Measurements from ENCODE around the gene BAG2.

The BAG2 gene

GRCh38 chr6:57221936-57222742 lies 50.0 kb downstream of the BAG2 start, which contains the start of gene RAB23:
TSS of gene RAB23 (minus strand) at chr6:57222307. CDS start at chr6:57210380, 11,927 bp downstream.
- no peak for TF ChIP-seq CTCF (IDR thresholded peaks at IDR 0.05)
- Histone ChIP-seq H3K36me3 (ENCODE audit: control insufficient read depth, insufficient read depth, low read length) (no peaks in the 10 kb centered on the region), H2AFZ (peak within 1 kb of the TSS; percentile 83), H3K27me3 (ENCODE audit: control insufficient read depth, insufficient read depth, low read length) (no peaks in the 10 kb centered on the region), H3K9me3 (ENCODE audit: control insufficient read depth, low read length) (no peaks in the 10 kb centered on the region), H3K79me2 (no peaks in the 10 kb centered on the region), H3K9ac (no peak within 1 kb of the TSS), H3K4me3 (ENCODE audit: low read depth, low read length) (peak within 1 kb of the TSS; percentile 95), H3K4me2 (ENCODE audit: low read length) (peak within 1 kb of the TSS; percentile 80), H3K27ac (peak within 1 kb of the TSS; percentile 29), H3K4me1 (no peaks in the 10 kb centered on the region)

DNA sequence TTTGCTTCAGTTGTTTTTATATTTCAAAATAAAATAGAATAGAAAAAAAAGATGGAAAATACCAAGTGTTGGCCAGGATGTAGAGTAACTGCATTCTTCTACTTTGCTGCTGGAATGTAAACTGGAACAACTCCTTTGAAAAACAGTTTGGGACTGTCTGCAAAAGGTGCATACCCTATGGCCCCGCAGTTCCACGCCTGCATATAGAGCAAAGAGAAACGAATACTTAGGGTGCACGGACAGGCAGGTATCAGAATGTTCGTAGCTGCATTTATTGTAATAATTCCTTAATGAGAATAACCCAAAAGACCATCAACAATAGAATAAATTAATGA lies 50.6 kb downstream of the BAG2 start:
- H3K4me2 ChIP-seq (ENCODE audit: low read length) = peak overlapping the region; percentile 80
- no peaks in the 10 kb centered on the region for H3K9me3 ChIP-seq (ENCODE audit: control insufficient read depth, low read length)
- no peaks in the 10 kb centered on the region for H3K36me3 ChIP-seq (ENCODE audit: control insufficient read depth, insufficient read depth, low read length)
- peak overlapping the region; percentile 95 for H3K4me3 ChIP-seq (ENCODE audit: low read depth, low read length)
- TF ChIP-seq CTCF (IDR thresholded peaks at IDR 0.05) = no peak
- no peaks in the 10 kb centered on the region for H3K79me2 ChIP-seq
- H3K27ac ChIP-seq = peak overlapping the region; percentile 29
- no peaks in the 10 kb centered on the region for H3K4me1 ChIP-seq
- H2AFZ ChIP-seq = peak overlapping the region; percentile 83
- H3K27me3 ChIP-seq (ENCODE audit: control insufficient read depth, insufficient read depth, low read length) = no peaks in the 10 kb centered on the region
- no peak overlapping the region for H3K9ac ChIP-seq

DNA sequence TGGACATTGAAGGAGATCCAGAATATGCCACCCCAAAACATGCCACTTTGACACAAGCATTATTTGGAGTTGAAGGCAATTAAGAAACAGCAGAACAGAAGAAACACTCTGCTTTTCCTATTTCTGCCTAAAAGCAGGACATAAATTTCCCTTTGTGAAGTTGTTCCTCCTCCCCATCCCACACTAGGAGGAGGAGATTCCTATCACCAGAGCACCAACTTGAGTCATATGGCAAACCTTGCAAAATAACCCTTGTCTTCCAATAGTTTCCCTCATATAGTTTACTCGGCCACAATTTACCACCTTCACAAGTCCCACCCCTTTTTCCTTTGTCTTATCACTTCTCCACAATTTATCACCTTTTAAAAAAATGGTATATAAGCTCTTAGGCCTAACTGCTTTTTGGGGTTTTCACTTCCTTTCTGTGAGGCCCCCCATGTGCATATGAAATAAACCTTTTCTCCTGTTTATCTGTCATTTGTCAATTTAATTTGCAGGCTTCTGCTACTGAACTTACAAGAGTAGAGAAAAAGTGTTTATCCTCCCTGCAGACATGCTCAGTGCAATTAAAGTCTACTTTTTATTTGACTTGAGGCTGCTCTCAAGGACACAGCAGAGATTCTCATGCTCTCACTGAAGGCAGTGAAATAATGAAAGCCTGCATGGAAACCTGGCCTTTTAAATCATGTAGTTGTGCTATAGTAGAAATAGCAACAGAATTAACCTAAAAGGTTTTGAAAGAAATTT lies 52.8 kb downstream of the BAG2 start:
- Histone ChIP-seq H3K79me2 (no peaks in the 10 kb centered on the region), H3K9me3 (ENCODE audit: control insufficient read depth, low read length) (no peaks in the 10 kb centered on the region), H3K27me3 (ENCODE audit: control insufficient read depth, insufficient read depth, low read length) (no peaks in the 10 kb centered on the region), H3K4me2 (ENCODE audit: low read length) (no peak overlapping the region), H3K27ac (no peak overlapping the region), H3K4me3 (ENCODE audit: low read depth, low read length) (no peak overlapping the region), H3K4me1 (no peaks in the 10 kb centered on the region), H3K9ac (no peak overlapping the region), H3K36me3 (ENCODE audit: control insufficient read depth, insufficient read depth, low read length) (no peaks in the 10 kb centered on the region), H2AFZ (no peak overlapping the region)
- TF ChIP-seq CTCF (IDR thresholded peaks at IDR 0.05) = no peak

DNA sequence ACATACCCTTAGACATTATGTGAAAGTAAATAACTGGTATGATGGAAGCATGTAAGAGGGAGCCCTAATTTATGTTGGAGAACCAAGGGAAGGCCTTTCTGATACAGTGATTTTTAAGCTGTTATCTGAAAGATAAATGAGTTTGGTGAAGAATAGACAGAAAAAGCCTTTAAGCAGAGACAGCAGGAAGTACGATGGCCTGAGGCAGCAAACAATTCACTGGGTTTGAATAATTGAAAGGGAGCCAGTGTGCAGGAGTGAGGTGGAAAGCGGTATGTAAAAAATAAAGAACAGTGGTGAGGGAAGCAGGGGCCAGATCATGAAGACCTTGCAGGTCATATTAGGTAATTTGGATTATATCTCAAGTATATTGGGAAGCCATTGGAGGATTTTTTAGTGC lies 54.1 kb downstream of the BAG2 start:
- Histone ChIP-seq H3K4me1 (no peaks in the 10 kb centered on the region), H3K9ac (no peak overlapping the region), H2AFZ (no peak overlapping the region), H3K79me2 (no peaks in the 10 kb centered on the region), H3K9me3 (ENCODE audit: control insufficient read depth, low read length) (no peaks in the 10 kb centered on the region), H3K4me3 (ENCODE audit: low read depth, low read length) (no peak overlapping the region), H3K36me3 (ENCODE audit: control insufficient read depth, insufficient read depth, low read length) (no peaks in the 10 kb centered on the region), H3K27me3 (ENCODE audit: control insufficient read depth, insufficient read depth, low read length) (no peaks in the 10 kb centered on the region), H3K27ac (no peak overlapping the region), H3K4me2 (ENCODE audit: low read length) (no peak overlapping the region)
- no peak for TF ChIP-seq CTCF (IDR thresholded peaks at IDR 0.05)

Data from parathyroid adenoma (tissue), 2 donors.